Neural crest cell (in vitro differentiated cells): ENCODE measurements around the gene DAB2IP. TPM values are rescaled to one million over a fixed set of nuclear protein-coding genes. Genes with fewer than 3 reads are reported as not detected.

Experiments
- DNase-seq: peaks from one replicate; pipeline ENCODE4 v3.0.0; 2021; ENCODE audit warnings: low read depth, mixed read lengths, low spot score
- H3K27ac Mint-ChIP-seq: one replicate; pipeline ENCODE4 v1.8.0; 2021; ENCODE audit warnings: mild to moderate bottlenecking, mixed read lengths; ENCODE audit not compliant: unreplicated experiment
- H3K27me3 Mint-ChIP-seq: 2 replicates; pipeline ENCODE4 v1.8.0; 2021; ENCODE audit warnings: low read depth, mild to moderate bottlenecking, mixed read lengths
- H3K36me3 Mint-ChIP-seq: 2 replicates; pipeline ENCODE4 v1.8.0; 2021; ENCODE audit warnings: low read depth, mild to moderate bottlenecking, mixed read lengths
- H3K4me1 Mint-ChIP-seq: 2 replicates; pipeline ENCODE4 v1.8.0; 2021; ENCODE audit warnings: mixed read lengths
- H3K4me3 Mint-ChIP-seq: one replicate; pipeline ENCODE4 v1.8.0; 2021; ENCODE audit warnings: mild to moderate bottlenecking, mixed read lengths
- H3K9me3 Mint-ChIP-seq: 2 replicates; pipeline ENCODE4 v1.8.0; 2021; ENCODE audit warnings: mixed read lengths
- CTCF ChIP-seq: fragments of 200-600 bp; sonication (generic); conservative IDR thresholded peaks from 2 replicates; pipeline ENCODE4 v1.5.0; 2021; ENCODE audit warnings: antibody characterized with exemption, mild to moderate bottlenecking
- total RNA-seq: library from RNA; stranded (reverse); gene quantifications from 2 replicates; pipeline ENCODE4 v1.2.1, GENCODE V29; 2021

Gene DAB2IP
- total RNA-seq, 1 donor from 2014 or later = 48.3 TPM

GRCh38 chr9:121608168-121608853 lies 43.1 kb upstream of the DAB2IP start:
- Mint-ChIP-seq H3K4me3 (no peak overlapping the region), H3K9me3 (no peaks in the 10 kb centered on the region), H3K27ac (no peak overlapping the region)

GRCh38 chr9:121609822-121610637 lies 41.4 kb upstream of the DAB2IP start:
- peaks cover 6% of the 10 kb centered on the region for H3K27me3 Mint-ChIP-seq
- H3K4me1 Mint-ChIP-seq = peaks cover 26% of the 10 kb centered on the region
- H3K36me3 Mint-ChIP-seq = no peaks in the 10 kb centered on the region
- DNase-seq = no peak
- H3K9me3 Mint-ChIP-seq = no peaks in the 10 kb centered on the region
- TF ChIP-seq CTCF = no peak
- no peak overlapping the region for H3K4me3 Mint-ChIP-seq
- H3K27ac Mint-ChIP-seq = no peak overlapping the region

More at GRCh38 chr9:121608168-121608853, 43.1 kb upstream of the DAB2IP start:
- DNase-seq = no peak
- no peaks in the 10 kb centered on the region for H3K36me3 Mint-ChIP-seq
- H3K27me3 Mint-ChIP-seq = peaks cover 6% of the 10 kb centered on the region
- no peak for TF ChIP-seq CTCF
- H3K4me1 Mint-ChIP-seq = peaks cover 32% of the 10 kb centered on the region

GRCh38 chr9:121610638-121610953 lies 40.8 kb upstream of the DAB2IP start:
- H3K4me3 Mint-ChIP-seq = no peak overlapping the region
- H3K36me3 Mint-ChIP-seq = no peaks in the 10 kb centered on the region
- H3K27ac Mint-ChIP-seq = no peak overlapping the region
- H3K27me3 Mint-ChIP-seq = peaks cover 6% of the 10 kb centered on the region
- DNase-seq = no peak
- peaks cover 26% of the 10 kb centered on the region for H3K4me1 Mint-ChIP-seq
- H3K9me3 Mint-ChIP-seq = no peaks in the 10 kb centered on the region
- TF ChIP-seq CTCF = no peak

GRCh38 chr9:121612511-121612998 lies 38.9 kb upstream of the DAB2IP start:
- Mint-ChIP-seq H3K27ac (no peak overlapping the region), H3K4me1 (peaks cover 32% of the 10 kb centered on the region), H3K4me3 (no peak overlapping the region), H3K27me3 (peaks cover 6% of the 10 kb centered on the region), H3K36me3 (no peaks in the 10 kb centered on the region), H3K9me3 (no peaks in the 10 kb centered on the region)
- no peak for TF ChIP-seq CTCF
- no peak for DNase-seq

- Mint-ChIP-seq H3K27me3 (peaks cover 6% of the 10 kb centered on the region), H3K27ac (no peak overlapping the region), H3K4me3 (no peak overlapping the region), H3K36me3 (no peaks in the 10 kb centered on the region), H3K4me1 (peaks cover 26% of the 10 kb centered on the region), H3K9me3 (no peaks in the 10 kb centered on the region)
- TF ChIP-seq CTCF = no peak
- no peak for DNase-seq
Measured at GRCh38 chr9:121613009-121613752, 38.3 kb upstream of the DAB2IP start.
